ENCODE results near the gene NCS1. TPM values are rescaled to one million over a fixed set of nuclear protein-coding genes. Genes with fewer than 3 reads are reported as not detected.

NCS1 gene
- total RNA-seq, 1 experiment from 2014 or later = 58.6 TPM

GRCh38 chr9:130213911-130214761, 41.9 kb downstream of the NCS1 start:
- CTCF ChIA-PET = interaction anchor here (0.5 kb wide), 1 partner anchor 11 kb away, joined by 4 read pairs; no protein-coding TSS in a partner anchor
- TF ChIP-seq, protein P1, sequence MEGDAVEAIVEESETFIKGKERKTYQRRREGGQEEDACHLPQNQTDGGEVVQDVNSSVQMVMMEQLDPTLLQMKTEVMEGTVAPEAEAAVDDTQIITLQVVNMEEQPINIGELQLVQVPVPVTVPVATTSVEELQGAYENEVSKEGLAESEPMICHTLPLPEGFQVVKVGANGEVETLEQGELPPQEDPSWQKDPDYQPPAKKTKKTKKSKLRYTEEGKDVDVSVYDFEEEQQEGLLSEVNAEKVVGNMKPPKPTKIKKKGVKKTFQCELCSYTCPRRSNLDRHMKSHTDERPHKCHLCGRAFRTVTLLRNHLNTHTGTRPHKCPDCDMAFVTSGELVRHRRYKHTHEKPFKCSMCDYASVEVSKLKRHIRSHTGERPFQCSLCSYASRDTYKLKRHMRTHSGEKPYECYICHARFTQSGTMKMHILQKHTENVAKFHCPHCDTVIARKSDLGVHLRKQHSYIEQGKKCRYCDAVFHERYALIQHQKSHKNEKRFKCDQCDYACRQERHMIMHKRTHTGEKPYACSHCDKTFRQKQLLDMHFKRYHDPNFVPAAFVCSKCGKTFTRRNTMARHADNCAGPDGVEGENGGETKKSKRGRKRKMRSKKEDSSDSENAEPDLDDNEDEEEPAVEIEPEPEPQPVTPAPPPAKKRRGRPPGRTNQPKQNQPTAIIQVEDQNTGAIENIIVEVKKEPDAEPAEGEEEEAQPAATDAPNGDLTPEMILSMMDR (conservative IDR thresholded peaks at IDR 0.05; ENCODE audit: low read depth, low read length) = no peak
- TF ChIP-seq EZH2 (IDR thresholded peaks at IDR 0.05; ENCODE audit: borderline replicate concordance, low read depth, low read length, poor library complexity, severe bottlenecking) = no peak
- H3K27ac ChIP-seq (ENCODE audit: low read depth, low read length, poor library complexity, severe bottlenecking) = no peak overlapping the region
- no peaks in the 10 kb centered on the region for H3K9me3 ChIP-seq (ENCODE audit: low read depth, low read length, poor library complexity, severe bottlenecking)
- no TSS peak for BruUV-seq (replicated peaks)
- no peaks in the 10 kb centered on the region for H3K27me3 ChIP-seq (replicated peaks; ENCODE audit: insufficient read depth, low read depth, low read length, poor library complexity)
- H3K4me3 ChIP-seq (ENCODE audit: low read depth, low read length, poor library complexity, severe bottlenecking) = no peak overlapping the region
- no peak for DNase-seq (ENCODE audit: low spot score)
- intact Hi-C loops (cut with micrococcal nuclease; ENCODE audit: unreplicated experiment) = no loop called here
- POLR2A ChIA-PET (ENCODE audit: low non-redundant PET) = interaction anchor here (0.9 kb wide), 1 partner anchor 142 kb away, joined by 3 read pairs; no protein-coding TSS in a partner anchor
- peaks cover 12% of the 10 kb centered on the region for H3K4me1 ChIP-seq (ENCODE audit: insufficient read depth, low read length, poor library complexity, severe bottlenecking)
- peaks cover 4% of the 10 kb centered on the region for H3K36me3 ChIP-seq (ENCODE audit: insufficient read depth, low read length, poor library complexity, severe bottlenecking)

DNA sequence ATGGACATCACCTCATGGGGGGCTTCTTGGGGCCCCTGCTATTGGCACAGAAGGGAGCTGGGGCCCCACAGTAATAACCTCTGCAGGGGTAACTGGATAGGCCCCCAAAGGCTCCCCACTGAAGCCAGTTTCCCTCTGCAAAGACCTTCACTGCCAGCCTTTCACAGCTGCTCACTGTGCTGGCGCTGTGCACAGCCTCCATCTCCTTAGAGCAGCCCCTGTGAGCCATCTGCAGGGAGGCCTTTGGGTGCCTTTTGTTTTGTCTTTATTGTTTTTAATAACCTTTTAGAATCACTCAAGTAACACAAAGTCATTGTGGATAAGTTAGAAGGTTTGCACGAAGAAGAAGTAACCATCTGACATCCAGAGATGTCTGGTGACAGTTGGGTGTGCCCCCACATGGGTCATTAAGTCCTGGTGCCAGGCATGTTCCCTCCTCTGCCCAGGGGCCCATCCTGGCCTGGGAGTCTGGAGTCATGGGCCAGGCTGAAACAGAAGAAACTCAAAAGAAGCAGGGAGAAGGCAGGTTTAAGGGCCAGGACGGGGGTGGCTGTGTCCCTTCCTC, 42.7 kb downstream of the NCS1 start:
- TF ChIP-seq EZH2 (IDR thresholded peaks at IDR 0.05; ENCODE audit: borderline replicate concordance, low read depth, low read length, poor library complexity, severe bottlenecking) = no peak
- TF ChIP-seq, protein P1 (conservative IDR thresholded peaks at IDR 0.05; ENCODE audit: low read depth, low read length) = no peak
- ChIA-PET POLR2A (ENCODE audit: low non-redundant PET) (no interaction called here), CTCF (interaction anchor here (0.5 kb wide), 1 partner anchor 12 kb away, joined by 4 read pairs; no protein-coding TSS in a partner anchor)
- no peak for DNase-seq (ENCODE audit: low spot score)
- no peaks in the 10 kb centered on the region for H3K27me3 ChIP-seq (replicated peaks; ENCODE audit: insufficient read depth, low read depth, low read length, poor library complexity)
- H3K27ac ChIP-seq (ENCODE audit: low read depth, low read length, poor library complexity, severe bottlenecking) = no peak overlapping the region
- intact Hi-C loops (cut with micrococcal nuclease; ENCODE audit: unreplicated experiment) = no loop called here
- no peak overlapping the region for H3K4me3 ChIP-seq (ENCODE audit: low read depth, low read length, poor library complexity, severe bottlenecking)
- peaks cover 5% of the 10 kb centered on the region for H3K4me1 ChIP-seq (ENCODE audit: insufficient read depth, low read length, poor library complexity, severe bottlenecking)
- H3K36me3 ChIP-seq (ENCODE audit: insufficient read depth, low read length, poor library complexity, severe bottlenecking) = peaks cover 4% of the 10 kb centered on the region
- H3K9me3 ChIP-seq (ENCODE audit: low read depth, low read length, poor library complexity, severe bottlenecking) = no peaks in the 10 kb centered on the region
- no TSS peak for BruUV-seq (replicated peaks)

GRCh38 chr9:130215341-130216119, 43.3 kb downstream of the NCS1 start:
- BruUV-seq (replicated peaks) = no TSS peak
- H3K27ac ChIP-seq (ENCODE audit: low read depth, low read length, poor library complexity, severe bottlenecking) = no peak overlapping the region
- H3K4me3 ChIP-seq (ENCODE audit: low read depth, low read length, poor library complexity, severe bottlenecking) = no peak overlapping the region
- ChIA-PET CTCF (no interaction called here), POLR2A (ENCODE audit: low non-redundant PET) (no interaction called here)
- no peak for DNase-seq (ENCODE audit: low spot score)
- H3K9me3 ChIP-seq (ENCODE audit: low read depth, low read length, poor library complexity, severe bottlenecking) = no peaks in the 10 kb centered on the region
- intact Hi-C loops (cut with micrococcal nuclease; ENCODE audit: unreplicated experiment) = no loop called here
- H3K27me3 ChIP-seq (replicated peaks; ENCODE audit: insufficient read depth, low read depth, low read length, poor library complexity) = no peaks in the 10 kb centered on the region
- TF ChIP-seq, protein P1 (conservative IDR thresholded peaks at IDR 0.05; ENCODE audit: low read depth, low read length) = no peak
- no peak for TF ChIP-seq EZH2 (IDR thresholded peaks at IDR 0.05; ENCODE audit: borderline replicate concordance, low read depth, low read length, poor library complexity, severe bottlenecking)
- H3K4me1 ChIP-seq (ENCODE audit: insufficient read depth, low read length, poor library complexity, severe bottlenecking) = peaks cover 10% of the 10 kb centered on the region
- H3K36me3 ChIP-seq (ENCODE audit: insufficient read depth, low read length, poor library complexity, severe bottlenecking) = peaks cover 4% of the 10 kb centered on the region
